ENCODE data around the gene TRIM31.

DNA sequence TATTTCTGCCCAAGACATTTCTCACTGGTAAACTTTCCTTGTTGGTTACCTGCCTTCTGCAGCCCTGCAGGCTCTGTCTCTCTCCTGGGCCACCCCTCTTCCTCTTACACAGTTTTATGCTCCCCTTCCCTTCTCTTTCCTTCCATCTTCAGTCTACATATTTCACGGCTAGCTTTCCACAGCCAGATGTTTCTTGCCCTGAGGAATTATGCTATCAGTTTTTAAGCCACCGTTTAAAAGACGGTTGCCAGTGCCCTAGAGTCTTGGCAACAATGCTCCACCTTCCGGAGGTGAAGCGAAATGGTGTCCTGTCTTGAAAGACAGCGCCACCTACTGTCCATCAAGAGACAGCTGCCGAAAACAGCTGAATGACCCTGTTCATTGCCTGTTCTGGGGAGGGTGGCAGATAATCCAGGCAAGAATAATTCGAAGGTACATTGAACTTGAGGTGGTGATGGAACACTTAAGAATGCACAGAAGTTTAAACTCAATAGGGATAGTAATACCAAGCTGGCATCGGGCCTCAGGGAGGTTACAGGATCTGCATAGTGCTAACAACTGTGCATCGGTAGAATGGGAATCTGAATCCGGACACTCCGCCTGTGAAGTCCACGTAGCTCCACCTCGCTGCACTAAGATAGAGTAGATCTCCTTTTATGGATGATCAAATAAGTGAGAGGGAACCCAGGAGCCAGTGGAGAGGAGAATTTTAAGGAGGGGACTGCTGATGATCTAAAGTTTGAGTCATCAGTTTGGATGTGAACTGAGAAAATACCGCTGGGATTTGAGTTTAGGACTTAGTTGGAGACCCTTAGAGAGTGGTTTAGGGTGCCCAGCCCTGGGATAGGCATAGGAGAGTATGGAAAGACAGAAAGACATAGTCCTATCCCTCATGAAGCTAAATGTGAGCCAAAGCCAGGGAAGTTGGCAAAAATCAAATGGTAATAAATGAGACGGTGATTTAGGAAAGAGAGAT is 18.3 kb upstream of the TRIM31 start:
- TF ChIP-seq EZH2 (IDR thresholded peaks at IDR 0.05) = no peak
- no peak for TF ChIP-seq POLR2AphosphoS5 (IDR thresholded peaks at IDR 0.05; ENCODE audit: borderline replicate concordance, low read depth, low read length)
- no peak for TF ChIP-seq FOXP2 (optimal IDR thresholded peaks at IDR 0.05; ENCODE audit: control extremely low read depth, extremely low read length, insufficient read depth)
